Ramos (cell line): Measurements from ENCODE around the gene CLP1.

Experiments used
- in situ Hi-C: fragments of 300-500 bp; cut with MboI; formaldehyde crosslinking; loops from one replicate; pipeline ENCODE4 v1.14.3; 2022; ENCODE audit warnings: low sequenced_read_pairs; ENCODE audit not compliant: unreplicated experiment

CLP1 gene

GRCh38 chr11:57657194-57658022 lies at the start of gene CLP1:
Gene CLP1, plus strand, starts transcription at chr11:57657762. Its CDS starts 1,715 bp downstream, at chr11:57659477.
- in situ Hi-C loops, result no loop called here

GRCh38 chr11:57610170-57610569 lies 47.4 kb upstream of the CLP1 start:
- in situ Hi-C loops, result no loop called here

- in situ Hi-C loops, result no loop called here
Observed at GRCh38 chr11:57614234-57614772, 43.3 kb upstream of the CLP1 start.

GRCh38 chr11:57615308-57615707 lies 42.3 kb upstream of the CLP1 start:
- in situ Hi-C loops, result no loop called here

GRCh38 chr11:57616595-57616994 lies 41.0 kb upstream of the CLP1 start:
- in situ Hi-C loops, result no loop called here

- in situ Hi-C loops, result no loop called here
Observed at GRCh38 chr11:57618438-57618837, 39.1 kb upstream of the CLP1 start.

- in situ Hi-C loops, result no loop called here
Observed at GRCh38 chr11:57619331-57619730, 38.2 kb upstream of the CLP1 start.

- in situ Hi-C loops, result no loop called here
Observed at GRCh38 chr11:57620467-57620866, 37.1 kb upstream of the CLP1 start.

GRCh38 chr11:57622263-57622662 lies 35.3 kb upstream of the CLP1 start:
- in situ Hi-C loops, result no loop called here

- in situ Hi-C loops, result no loop called here
Observed at GRCh38 chr11:57624864-57625263, 32.7 kb upstream of the CLP1 start.

GRCh38 chr11:57626895-57627294 lies 30.7 kb upstream of the CLP1 start:
- in situ Hi-C loops, result no loop called here

GRCh38 chr11:57630171-57630570 lies 27.4 kb upstream of the CLP1 start:
- in situ Hi-C loops, result no loop called here

- in situ Hi-C loops, result no loop called here
Observed at GRCh38 chr11:57632116-57632515, 25.4 kb upstream of the CLP1 start.

GRCh38 chr11:57633394-57634070 lies 24.0 kb upstream of the CLP1 start:
- in situ Hi-C loops, result no loop called here

GRCh38 chr11:57634311-57634710 lies 23.3 kb upstream of the CLP1 start:
- in situ Hi-C loops, result no loop called here

- in situ Hi-C loops, result no loop called here
Observed at GRCh38 chr11:57635246-57635645, 22.3 kb upstream of the CLP1 start.

- in situ Hi-C loops, result no loop called here
Observed at GRCh38 chr11:57637626-57638004, 19.9 kb upstream of the CLP1 start.

GRCh38 chr11:57638005-57638781 lies 19.4 kb upstream of the CLP1 start:
- in situ Hi-C loops, result no loop called here

- in situ Hi-C loops, result no loop called here
Observed at GRCh38 chr11:57638811-57639320, 18.7 kb upstream of the CLP1 start.

- in situ Hi-C loops, result loop anchor here (5.0 kb wide), 3 partner anchors 67 to 292 kb away; no protein-coding TSS in a partner anchor
Observed at GRCh38 chr11:57639321-57640067, 18.1 kb upstream of the CLP1 start.
